HG02943 (cell line): Measurements from ENCODE around the gene SH3GL1.

Source experiments
- ATAC-seq: cut with Tn5 transposase; IDR thresholded peaks from one replicate; pipeline ENCODE4 v1.9.1; 2021; ENCODE audit warnings: mild to moderate bottlenecking, low read depth, moderate library complexity; ENCODE audit not compliant: unreplicated experiment

Gene SH3GL1

GRCh38 chr19:4326215-4326836 is 74.0 kb downstream of the SH3GL1 start:
- no peak for ATAC-seq

GRCh38 chr19:4324228-4324627 is 76.1 kb downstream of the SH3GL1 start:
- no peak for ATAC-seq

GRCh38 chr19:4323692-4324091 is 76.7 kb downstream of the SH3GL1 start:
- ATAC-seq = no peak

DNA sequence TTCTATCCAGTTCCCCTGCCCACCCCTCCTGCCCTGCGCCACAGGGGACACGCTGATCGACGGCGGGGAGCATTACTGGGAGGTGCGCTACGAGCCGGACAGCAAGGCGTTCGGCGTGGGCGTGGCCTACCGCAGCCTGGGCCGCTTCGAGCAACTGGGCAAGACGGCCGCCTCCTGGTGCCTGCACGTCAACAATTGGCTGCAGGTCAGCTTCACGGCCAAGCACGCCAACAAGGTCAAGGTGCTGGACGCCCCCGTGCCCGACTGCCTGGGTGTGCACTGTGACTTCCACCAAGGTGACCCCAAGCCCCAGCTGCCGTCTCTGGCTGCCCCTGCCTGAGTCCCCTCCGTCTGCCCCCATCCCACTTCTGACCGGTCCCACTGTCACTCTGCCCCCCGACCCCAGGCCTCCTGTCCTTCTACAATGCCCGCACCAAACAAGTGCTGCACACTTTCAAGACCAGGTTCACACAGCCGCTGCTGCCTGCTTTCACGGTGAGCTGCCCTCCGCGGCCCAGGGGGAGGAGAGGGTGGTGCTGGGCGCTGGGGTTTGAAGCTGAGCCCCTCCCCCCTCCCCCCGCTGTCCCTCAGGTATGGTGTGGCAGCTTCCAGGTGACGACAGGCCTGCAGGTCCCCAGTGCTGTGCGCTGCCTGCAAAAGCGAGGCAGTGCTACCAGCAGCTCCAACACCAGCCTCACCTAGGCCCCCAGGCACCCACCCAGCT is 77.2 kb downstream of the SH3GL1 start:
- no peak for ATAC-seq

DNA sequence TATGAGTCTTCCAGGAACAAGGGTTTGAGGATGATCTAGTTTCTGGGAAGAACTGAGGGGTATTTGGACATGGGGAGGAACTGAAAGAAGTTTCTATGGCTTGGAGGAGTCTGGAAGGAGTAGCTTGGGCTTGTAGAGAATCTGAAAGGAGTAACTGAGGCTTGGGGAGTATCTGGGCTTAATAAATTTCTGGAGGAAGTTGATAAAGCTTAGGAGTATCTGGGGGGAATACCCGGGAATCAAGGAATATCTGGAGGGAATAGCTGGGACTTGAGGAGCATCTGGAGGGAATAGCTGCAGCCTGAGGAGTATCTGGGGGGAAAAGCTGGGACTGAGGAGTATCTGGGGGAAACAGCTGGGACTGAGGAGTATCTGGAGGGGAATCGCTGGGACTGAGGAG is 79.9 kb downstream of the SH3GL1 start:
- ATAC-seq = no peak

DNA sequence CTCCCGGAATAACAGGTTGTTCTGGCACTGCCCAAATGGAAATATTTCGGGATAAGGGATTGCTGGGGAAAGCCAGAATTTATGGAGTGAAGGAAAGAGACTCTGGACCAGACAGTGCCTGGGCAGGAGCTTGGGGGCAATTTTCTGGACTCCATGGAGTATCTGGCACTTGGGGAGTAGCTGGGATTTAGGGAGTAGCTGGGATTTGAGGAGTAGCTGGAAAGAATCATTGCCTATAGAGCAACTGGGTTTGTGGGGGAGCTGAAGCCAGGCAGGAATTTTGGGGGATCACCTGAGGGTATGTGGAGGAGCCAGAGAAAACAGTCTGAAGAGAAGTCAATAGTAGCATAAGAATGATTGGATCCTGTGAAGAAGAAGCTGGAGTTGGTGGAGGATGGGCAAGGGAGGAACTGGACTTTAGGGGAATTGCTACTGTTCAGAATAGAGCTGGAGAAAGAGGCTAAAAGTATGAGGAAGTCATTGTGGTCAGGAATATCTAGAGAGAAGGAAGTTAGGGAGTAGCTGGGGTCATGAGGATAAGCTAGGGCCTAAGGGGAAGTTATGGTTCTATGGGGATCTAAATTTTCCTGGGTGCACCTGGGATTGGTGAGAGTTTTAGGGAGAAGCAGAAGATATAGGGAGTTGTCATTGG is 81.2 kb downstream of the SH3GL1 start:
- no peak for ATAC-seq

GRCh38 chr19:4318460-4318859 is 81.9 kb downstream of the SH3GL1 start:
- no peak for ATAC-seq

GRCh38 chr19:4316956-4317355 is 83.4 kb downstream of the SH3GL1 start:
- no peak for ATAC-seq

- no peak for ATAC-seq
These were observed 86.4 kb downstream of the SH3GL1 start for GRCh38 chr19:4313847-4314490.
